GM19043 (cell line): ENCODE data around the gene IQSEC1.

ENCODE experiments used
- ATAC-seq: cut with Tn5 transposase; IDR thresholded peaks from one replicate; pipeline ENCODE4 v1.9.1; 2021; ENCODE audit warnings: low read depth; ENCODE audit not compliant: unreplicated experiment

The IQSEC1 gene

DNA sequence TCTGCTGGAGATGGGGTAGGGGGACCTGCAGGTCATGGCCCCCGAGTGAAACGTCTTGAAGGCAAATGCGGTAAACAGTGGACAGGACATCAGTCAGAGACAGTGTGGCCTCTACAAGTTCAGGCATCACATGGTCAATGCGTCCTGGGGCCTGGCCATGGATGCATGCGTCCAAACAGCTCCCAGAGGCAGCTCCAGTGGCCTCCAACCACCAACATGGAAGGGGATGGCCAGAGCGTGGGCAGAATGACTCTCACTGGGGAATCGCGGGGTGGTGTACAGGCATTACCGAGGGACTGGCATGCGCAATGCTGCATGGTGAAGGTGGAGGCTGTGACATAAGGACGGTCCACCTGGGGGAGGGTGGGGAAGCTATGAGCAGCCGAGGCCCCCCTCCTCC is 35.6 kb upstream of the IQSEC1 start:
- ATAC-seq, result no peak

DNA sequence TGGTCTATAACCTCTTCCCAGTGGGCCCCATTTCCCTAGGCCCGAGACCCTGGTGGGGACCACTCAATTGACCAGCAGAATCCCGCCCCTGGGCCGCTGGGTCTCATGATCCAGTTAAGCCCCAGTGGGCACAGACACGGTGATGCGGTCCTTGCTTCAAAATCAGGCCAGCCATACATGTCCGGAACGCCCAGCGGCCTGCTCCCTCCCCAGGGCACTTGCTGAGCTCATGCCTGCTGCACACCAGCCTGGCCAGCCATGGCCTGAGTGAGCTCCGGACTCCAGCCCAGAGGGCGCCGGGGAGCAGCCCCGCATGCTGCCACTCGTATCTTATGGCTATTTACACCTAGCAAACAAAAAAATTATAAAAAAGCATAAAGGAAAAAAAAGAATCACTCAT is 34.4 kb upstream of the IQSEC1 start:
- no peak for ATAC-seq

DNA sequence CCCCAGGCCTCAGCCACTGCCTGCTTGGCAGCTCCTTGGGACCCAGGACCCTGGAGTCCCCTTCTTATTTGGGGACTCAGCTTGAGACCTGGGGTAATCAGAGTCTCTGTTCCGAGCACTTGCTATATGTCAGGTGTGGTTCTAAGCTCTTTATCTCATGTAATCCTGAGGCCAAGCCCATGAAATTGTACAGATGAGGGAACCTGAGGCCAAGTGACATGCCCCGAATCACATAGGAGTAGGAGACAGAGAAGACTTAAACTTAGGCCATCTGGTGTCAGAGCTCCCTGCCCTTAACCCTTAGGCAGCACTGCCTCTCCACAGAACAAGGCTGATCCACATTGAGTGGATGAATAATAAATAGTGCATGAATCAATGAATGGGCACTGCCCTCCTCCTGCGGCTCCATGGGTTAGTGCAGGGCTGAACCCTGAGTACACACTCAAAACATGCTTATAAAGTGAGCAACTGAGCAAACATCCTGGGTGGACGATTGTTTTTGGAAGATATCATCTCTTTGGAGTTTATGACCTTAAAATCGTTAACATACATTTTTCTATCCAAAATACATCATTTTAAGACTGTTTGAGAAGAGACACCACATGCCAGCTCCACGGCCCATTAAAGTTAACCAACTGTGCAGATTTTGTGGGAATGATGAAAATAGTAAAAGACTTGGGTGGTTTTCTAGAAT is 33.2 kb upstream of the IQSEC1 start:
- ATAC-seq, result no peak

DNA sequence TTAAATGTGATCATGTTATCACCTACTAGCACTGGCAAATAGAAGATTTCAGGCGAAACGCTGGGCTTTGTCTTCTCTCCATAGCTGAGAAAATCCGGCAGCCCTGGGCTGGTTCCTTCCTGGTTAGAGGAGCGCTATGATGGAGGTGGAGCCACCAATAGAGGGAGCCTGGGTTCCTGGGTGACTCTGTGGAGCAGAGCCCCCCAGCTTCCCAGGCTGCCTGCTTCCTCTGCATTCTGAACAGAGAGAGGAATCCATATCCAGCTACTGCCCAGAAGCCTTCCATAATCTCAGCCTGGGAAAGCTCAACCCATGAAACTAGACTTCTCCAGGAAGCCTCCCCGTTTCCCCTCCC is 32.6 kb upstream of the IQSEC1 start:
- ATAC-seq, result no peak

DNA sequence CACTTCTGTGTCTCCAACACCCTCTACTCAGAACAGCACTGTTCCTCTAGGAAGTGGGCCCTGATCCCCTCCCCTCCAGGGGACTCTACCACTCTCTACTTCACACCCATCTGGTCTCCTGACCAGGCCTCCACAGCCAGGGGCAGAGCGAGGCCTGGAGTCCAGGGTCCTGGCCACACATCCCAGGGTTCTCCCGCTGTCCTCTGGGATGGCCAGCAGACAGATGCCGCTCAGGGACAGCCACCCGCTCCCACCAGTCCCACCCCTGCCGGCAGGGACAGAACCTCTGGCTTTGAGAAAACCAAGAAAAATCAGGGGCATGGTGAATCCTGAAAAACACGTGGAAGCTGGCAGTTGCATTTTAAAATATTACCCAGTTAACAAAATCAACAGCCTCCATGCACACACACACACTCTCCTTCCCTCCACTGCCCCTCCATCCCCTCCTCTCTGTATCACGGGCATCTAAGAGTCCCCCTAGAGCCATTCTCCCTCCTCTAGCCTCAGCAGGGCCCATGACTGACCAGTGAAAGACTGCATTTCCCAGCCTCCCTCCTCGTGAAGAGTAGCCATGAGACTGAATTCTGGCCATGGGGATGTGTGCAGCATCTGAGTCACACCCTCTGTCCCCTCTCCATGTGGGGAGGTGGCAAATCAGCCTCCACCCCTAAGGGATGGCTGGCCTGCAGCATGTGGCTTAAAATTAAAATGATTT is 32.1 kb upstream of the IQSEC1 start:
- no peak for ATAC-seq

DNA sequence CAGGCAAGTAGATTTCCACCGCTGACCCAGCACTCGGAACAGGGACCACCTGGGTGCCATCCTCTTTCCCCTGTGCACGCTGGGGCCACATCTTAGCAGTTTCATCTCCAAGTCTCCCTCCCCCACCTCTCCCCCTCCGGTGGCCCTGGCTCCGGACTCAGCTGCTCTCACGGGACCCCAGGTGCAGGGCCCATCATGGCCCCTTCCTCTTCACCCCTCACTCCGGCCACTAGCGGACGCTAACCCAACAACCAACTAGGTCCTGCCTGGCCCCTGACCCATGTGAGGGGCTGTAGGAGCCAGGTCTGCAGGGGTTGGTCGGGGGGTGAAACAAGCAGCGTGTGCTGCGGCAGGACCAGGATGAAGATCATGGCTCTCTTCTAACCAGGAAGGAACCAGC is 31.3 kb upstream of the IQSEC1 start:
- no peak for ATAC-seq

DNA sequence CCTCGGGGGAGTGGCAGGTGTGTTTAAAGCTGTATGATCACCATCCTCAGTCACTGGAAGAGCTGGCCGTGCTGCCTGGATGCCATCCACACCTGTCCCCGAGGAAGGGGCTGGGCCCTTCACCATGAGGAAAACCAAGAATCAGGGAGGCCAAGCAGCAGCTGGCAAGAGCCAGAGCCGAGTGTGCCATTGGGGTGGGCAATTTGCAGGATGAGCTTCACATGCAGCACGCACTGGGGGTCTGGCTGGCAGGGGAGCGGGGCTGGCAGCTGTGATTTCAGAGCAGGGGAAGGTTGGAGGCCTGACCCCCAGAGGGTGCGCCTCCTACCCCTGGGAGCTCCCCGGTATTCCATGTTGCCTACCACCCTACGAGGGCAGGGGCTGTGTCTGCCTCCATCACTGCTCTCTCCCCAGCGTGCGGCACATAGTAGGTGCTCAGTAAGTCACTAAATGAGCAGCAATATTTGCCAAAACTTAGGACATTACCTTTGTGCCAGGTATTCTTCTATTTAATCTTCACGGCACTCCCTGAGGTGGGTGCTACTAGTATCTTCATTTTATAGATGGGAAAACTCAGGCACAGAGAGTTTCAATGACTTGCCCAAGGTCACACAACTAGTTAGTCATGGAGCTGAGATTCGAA is 30.3 kb upstream of the IQSEC1 start:
- no peak for ATAC-seq

DNA sequence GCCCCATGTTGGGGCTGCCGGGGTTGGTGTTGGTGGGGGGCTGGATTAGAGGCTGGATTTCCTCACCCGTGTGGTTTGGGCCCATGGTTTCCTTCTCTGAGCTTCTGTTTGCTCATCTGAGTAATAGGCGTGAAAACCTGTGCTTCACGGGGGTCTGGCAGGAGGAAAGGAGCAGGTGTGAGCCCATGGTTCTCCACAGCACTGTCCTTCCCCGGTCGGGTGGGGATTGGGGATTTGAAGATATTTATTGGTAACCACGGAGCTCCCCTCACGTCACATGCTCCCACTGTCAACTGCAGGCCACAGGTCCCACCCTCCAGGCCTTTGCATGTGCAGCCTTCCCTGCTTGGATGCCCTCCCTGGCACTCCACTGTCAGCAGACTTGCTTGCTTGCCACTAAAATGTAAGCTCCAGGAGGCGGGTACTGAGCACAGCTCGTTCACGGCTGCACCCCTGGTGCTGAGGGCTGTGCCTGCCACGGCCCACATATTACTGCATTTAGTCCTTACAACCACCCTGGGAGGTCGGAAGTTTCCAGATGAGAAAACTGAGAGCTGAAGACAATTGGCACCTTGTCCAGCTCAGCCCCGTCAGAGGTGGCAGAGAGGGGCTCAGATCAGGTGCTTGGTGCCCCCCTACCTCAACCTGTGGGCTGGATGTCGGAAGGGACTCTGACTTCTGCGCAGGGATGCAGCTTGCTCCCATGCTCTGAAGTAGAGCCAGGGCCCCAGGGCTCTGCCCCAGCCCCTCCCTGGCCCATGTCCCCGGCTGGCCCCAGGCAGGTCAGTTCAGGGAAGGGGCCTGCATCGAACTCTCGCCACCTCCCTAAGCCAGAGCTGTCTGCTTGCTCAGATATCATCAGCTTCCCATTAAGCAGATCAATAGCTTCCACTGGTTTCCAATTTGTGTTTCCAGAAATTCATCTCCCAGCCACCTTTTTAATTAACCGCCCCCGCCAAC is 29.4 kb upstream of the IQSEC1 start:
- ATAC-seq, result no peak

DNA sequence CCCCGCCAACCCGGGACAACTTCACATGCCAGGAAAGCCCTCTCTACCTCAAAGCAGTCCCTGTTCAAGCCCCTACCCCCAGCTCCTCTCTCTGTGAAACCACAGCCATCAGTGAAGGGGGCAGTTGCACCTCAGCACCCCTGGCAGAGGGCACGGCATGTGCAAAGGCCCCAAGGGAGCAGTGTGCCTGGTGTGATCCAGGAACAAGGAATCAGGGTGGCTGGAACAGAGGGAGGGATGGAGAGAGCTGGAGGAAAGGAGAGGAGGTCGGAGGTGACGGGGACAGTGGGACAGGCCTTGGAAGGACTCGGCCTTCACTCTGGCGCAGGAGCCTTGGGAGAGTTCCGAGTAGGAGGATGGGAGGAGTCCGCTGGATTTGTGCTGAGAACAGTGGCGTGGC is 26.5 kb upstream of the IQSEC1 start:
- no peak for ATAC-seq

DNA sequence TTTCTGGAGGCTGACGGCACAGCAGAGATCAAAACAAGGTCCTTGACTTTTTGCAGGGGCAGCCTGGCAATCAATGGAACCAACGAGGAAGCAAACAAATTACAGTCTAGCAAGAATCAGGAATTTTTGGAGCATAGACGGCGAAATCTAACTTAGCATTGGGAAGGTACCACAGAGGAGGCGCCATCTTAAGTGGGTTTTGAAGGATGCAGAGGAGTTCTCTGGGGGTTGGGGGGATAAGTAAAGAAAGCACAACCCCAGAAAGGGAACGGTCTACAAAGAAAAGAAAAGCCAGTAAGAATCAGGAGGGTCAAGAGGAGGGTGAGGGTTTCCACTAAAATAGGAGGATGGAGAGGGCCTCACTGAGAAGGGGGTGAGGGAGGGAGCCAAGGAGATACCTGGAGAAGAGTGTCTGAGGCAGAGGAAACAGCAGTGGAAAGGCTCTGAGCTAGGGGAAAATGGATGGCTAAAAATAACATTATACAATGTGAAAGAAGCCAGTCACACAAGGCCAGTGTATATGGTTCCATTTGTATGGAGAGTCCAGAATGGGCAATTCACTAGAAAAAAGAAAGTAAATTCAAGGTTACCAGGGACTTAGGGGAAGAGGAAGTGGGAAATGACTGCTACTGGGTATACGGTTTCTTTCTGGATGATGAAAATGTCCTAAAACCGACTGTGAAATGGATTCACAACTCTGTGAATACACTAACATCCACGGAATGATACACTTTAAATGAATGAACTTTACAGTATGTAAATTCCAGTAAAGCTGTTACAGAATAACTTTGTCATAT is 25.2 kb upstream of the IQSEC1 start:
- no peak for ATAC-seq

DNA sequence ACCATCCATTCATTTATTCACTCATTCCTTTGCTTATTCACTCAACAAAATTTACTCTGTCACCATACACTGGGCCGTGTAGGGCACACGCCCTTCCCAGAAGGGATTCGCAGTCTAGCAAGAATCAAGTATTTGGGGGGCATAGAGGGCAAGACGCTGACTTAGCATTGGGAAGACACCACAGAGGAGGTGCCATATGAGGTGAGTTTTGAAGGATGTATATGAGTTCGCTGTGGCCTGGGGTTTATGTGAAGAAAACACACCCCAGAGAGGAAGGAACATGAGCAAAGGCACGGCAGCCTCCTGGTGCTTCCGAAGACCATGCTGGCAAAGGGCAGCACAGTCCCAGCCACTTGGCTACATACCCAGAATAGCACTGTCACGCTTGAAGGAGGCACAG is 23.1 kb upstream of the IQSEC1 start:
- ATAC-seq, result no peak

DNA sequence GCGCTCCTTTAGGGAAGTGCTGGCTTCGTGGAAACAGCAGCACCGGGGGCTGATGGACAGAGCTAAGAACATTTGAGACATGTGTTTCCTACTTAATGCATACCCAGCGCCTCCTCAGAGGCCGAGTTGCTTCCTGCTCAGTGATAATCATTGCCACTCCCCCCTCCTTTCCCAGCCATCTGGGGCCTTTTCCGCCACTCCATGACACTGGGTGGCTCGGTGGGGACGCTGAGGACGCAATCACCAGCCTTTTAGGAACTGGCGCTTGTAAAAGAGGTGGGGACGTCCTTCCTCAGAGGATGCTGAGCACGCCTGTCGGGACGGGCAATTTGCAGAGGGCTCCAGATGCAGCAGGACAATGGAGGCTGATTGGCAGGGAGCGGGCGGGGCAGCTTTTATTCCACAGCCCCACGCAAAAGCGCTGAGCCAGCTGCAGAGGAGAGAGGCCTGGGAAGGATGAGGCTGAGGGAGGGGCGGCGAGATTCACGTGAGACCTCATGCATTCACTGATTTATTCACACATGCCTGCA is 22.2 kb upstream of the IQSEC1 start:
- ATAC-seq, result no peak

DNA sequence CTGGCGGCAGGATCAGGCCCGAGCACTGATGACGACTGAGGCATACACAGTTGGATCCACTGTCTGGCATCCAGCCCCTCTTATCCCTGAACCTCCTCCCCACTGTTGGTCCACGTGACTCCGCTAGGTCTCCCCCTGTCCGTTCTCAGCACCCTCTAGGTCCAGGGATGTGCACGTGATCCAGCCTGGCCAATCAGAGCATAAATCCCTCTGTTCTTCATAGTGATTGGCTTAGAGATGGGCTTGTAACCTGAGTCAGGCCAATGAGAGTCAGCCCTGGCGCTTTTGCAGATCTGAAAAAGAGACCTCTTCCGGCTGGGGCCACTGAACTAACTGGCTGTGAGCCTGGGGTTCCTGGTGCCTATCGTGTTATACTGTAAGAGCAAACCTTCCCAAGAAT is 20.5 kb upstream of the IQSEC1 start:
- ATAC-seq, result no peak

DNA sequence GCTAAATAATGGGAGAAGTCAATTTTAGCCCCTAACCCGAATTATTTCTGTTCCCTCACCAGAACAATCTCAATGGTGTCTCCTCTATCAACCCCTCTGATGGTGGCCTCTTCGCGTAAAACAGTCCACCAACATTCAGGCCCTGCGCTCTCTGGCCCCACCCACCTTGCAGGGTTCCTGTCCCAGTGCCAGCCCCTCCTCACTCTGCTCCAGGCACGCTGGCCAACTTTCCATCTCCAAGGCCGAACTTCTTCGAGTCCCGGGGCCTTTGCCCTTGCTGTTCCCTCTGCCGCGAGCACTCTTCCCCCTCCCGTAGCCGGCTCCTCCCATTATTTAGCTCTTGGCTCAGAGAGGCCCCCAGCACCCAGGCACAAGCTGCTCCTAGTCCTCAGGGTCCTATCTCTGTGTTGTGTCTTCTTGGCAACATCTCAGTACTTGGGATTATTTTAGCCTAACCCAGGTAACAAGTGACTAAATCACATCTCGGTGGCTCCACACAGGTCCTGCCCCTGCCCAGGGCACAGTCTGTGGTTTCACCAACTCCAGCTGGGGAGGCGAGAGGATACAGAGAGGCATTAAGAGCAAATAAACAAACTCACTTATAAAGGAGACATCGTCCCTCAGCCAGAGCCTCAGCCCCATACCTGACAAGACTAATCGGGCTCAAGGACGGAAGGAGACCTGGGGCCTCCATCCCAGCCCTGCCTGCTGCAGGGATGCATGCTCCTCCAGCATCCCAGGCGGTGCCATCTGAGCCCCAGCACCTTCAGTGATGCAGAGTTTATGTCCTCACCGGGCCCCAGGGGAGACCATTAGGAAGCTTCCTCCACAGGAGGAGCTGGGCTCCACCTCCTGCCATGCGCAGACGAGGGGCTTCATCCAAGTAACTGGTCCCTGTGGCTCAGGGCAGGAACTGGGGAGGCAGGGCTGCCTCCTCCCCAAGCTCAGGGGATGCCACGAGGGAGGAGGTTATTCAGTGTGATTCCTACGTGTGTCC is 19.7 kb upstream of the IQSEC1 start:
- ATAC-seq, result no peak

DNA sequence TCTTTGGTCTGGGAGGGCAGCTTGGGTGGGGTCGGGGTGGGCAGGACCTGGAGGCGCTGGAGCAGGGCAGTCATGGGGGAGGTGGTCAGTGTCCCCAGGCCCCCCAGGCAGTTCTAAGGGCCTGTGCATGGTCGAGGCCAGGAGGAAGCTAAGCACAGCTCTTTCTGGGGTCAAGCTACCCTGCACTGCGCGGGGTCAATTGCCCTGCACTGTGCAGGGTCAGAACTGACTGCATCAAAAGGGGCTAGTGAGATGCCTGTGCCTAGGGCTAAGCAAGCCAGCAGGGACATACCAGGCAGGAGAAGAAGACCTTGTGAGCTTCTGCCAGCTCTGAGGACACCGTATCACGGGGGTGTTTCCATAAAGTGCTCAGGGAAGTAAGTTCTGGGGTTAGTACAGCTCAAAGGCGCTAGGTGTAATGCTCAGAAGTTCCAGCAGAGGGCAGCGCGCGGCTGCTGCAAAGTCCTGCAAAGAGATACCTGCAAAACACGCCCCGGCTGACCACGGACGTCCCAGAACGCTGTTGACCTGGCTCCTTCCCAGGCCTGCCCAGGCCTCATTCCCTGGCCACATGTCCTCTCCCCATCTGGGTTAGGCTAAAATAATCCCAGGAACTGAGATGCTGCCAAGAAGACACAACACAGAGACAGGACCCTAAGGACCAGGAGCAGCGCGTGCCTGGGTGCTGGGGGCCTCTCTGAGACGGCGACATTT is 18.8 kb upstream of the IQSEC1 start:
- ATAC-seq, result no peak

DNA sequence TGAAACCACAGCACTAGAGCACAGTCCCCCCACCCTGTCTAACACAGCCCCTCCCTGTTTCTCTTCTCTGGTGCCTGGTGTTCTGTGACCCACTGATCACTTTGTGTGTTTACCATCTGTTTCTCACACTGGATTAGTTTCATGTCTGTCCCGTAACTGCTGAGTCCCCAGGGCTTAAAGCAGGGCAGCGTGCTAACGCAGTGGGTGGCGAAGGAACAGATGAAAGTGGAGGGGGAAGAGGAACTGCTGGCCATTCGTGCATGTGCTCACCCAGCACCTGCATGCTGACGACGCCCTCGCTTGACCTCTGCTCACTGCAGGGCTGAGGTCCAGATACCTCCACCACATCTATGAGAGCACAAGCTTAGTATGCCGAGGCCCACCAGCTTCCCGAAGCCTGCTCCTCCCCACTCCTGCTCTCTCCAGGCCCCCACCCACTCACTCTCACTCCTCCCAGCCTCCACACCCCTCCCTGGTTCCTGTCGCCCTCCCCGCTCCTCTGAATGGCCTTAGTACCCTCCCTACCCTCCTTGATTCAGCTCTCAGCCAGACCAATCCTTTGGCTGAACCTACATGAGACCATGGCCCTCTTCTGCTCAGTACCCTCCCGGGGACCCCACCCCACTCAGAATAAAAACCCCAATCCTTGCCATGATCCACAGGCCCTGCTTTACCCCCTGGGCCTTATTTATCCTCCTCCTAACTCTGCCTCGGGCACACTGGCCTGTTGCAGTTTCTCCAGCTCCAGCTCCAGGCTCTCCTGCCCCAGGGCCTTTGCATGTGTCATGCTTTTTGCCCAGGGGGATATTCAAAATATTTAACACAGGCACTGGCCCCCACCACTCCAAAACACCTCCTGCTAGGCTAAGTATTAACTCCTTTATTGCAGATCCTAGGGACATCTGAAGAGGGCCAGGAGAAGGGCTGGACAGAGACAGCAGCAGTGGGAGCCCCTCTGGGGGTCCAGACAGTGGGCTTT is 15.1 kb upstream of the IQSEC1 start:
- ATAC-seq, result peak; percentile 43
